ENCODE measurements around the gene USP46. TPM values are rescaled to one million over a fixed set of nuclear protein-coding genes. Genes with fewer than 3 reads are reported as not detected.
A peak's percentile ranks its signal among the peaks of the same experiment; 100 is the strongest.

USP46 gene
- total RNA-seq, 3 donors from 2014 or later (not counting 1 experiment from before 2014, with no cell fraction given) = 7.8 to 11.7 (median 10.3) TPM

GRCh38 chr4:52665592-52665991 lies 6.5 kb upstream of the USP46 start:
- peaks cover 6% of the 10 kb centered on the region for H3K27me3 ChIP-seq (ENCODE audit: control insufficient read depth, insufficient read depth, low read length)
- no peaks in the 10 kb centered on the region for H3K9me3 Mint-ChIP-seq
- DNase-seq = peak in 1 of 2 donors; percentile 47
- no peak overlapping the region for H3K4me3 ChIP-seq (ENCODE audit: low read length)
- H3K27ac Mint-ChIP-seq = no peak overlapping the region
- peaks cover 10 to 11% of the 10 kb centered on the region in 2 donors for H3K27me3 Mint-ChIP-seq (ENCODE audit: low read depth in 2 of 2)
- TF ChIP-seq, protein P1, sequence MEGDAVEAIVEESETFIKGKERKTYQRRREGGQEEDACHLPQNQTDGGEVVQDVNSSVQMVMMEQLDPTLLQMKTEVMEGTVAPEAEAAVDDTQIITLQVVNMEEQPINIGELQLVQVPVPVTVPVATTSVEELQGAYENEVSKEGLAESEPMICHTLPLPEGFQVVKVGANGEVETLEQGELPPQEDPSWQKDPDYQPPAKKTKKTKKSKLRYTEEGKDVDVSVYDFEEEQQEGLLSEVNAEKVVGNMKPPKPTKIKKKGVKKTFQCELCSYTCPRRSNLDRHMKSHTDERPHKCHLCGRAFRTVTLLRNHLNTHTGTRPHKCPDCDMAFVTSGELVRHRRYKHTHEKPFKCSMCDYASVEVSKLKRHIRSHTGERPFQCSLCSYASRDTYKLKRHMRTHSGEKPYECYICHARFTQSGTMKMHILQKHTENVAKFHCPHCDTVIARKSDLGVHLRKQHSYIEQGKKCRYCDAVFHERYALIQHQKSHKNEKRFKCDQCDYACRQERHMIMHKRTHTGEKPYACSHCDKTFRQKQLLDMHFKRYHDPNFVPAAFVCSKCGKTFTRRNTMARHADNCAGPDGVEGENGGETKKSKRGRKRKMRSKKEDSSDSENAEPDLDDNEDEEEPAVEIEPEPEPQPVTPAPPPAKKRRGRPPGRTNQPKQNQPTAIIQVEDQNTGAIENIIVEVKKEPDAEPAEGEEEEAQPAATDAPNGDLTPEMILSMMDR (IDR thresholded peaks at IDR 0.05) = no peak
- peak in 1 of 3 donors; percentile 46 for ATAC-seq
- no peaks in the 10 kb centered on the region for H3K36me3 Mint-ChIP-seq
- intact Hi-C loops (cut with micrococcal nuclease) = loop anchor here (10.0 kb wide), 2 partner anchors 291 to 771 kb away; no protein-coding TSS in a partner anchor
- no peaks in the 10 kb centered on the region for H3K36me3 ChIP-seq (ENCODE audit: control insufficient read depth, insufficient read depth, low read length)
- no peak overlapping the region for H3K4me3 Mint-ChIP-seq
- H3K4me1 Mint-ChIP-seq = peaks cover 4% of the 10 kb centered on the region in 2 donors
- no peaks in the 10 kb centered on the region for H3K4me1 ChIP-seq (ENCODE audit: control insufficient read depth, insufficient read depth, low read length)
- 30% methylated on average over 2 of the region's 2 CpGs for WGBS (ENCODE audit: insufficient coverage)
- no peak overlapping the region for H3K27ac ChIP-seq (ENCODE audit: low read length)
- H3K9me3 ChIP-seq (ENCODE audit: control insufficient read depth, insufficient read depth, low read length) = no peaks in the 10 kb centered on the region

DNA sequence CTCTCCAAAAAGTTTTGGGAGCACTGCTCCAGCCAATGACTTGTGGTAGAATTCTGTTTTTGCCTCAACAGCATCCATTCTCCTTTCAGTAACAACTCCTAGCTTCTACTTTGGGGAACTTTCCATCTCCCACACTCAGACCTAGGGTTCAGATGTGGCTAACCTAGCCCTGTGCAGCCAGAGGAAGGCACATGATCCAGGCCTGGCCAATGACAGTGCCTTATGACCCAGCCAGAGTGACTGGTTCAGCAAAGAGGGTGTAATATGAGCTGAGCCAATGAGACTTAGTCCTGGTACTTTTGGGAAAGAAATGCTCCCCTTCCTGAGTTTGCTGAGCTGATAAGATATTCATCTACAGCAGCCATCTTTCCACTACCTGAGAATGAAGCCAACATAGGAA lies 5.4 kb upstream of the USP46 start:
- H3K27ac ChIP-seq (ENCODE audit: low read length) = no peak overlapping the region
- Mint-ChIP-seq H3K27me3 (ENCODE audit: low read depth in 2 of 2) (peaks cover 10 to 11% of the 10 kb centered on the region in 2 donors), H3K36me3 (no peaks in the 10 kb centered on the region), H3K27ac (no peak overlapping the region), H3K4me3 (no peak overlapping the region), H3K4me1 (peaks cover 11 to 12% of the 10 kb centered on the region in 2 donors), H3K9me3 (no peaks in the 10 kb centered on the region)
- no peak for DNase-seq
- H3K9me3 ChIP-seq (ENCODE audit: control insufficient read depth, insufficient read depth, low read length) = no peaks in the 10 kb centered on the region
- intact Hi-C loops (cut with micrococcal nuclease) = loop anchor here (10.0 kb wide), 2 partner anchors 290 to 770 kb away; no protein-coding TSS in a partner anchor
- no peak overlapping the region for H3K4me3 ChIP-seq (ENCODE audit: low read length)
- no peaks in the 10 kb centered on the region for H3K36me3 ChIP-seq (ENCODE audit: control insufficient read depth, insufficient read depth, low read length)
- peaks cover 6% of the 10 kb centered on the region for H3K27me3 ChIP-seq (ENCODE audit: control insufficient read depth, insufficient read depth, low read length)
- peaks cover 6% of the 10 kb centered on the region for H3K4me1 ChIP-seq (ENCODE audit: control insufficient read depth, insufficient read depth, low read length)
- no peak for ATAC-seq
- TF ChIP-seq, protein P1 (IDR thresholded peaks at IDR 0.05) = no peak

GRCh38 chr4:52661966-52662690 lies 3.0 kb upstream of the USP46 start:
- Histone ChIP-seq H3K9me3 (ENCODE audit: control insufficient read depth, insufficient read depth, low read length) (no peaks in the 10 kb centered on the region), H3K27me3 (ENCODE audit: control insufficient read depth, insufficient read depth, low read length) (peaks cover 3% of the 10 kb centered on the region), H3K4me1 (ENCODE audit: control insufficient read depth, insufficient read depth, low read length) (peaks cover 14% of the 10 kb centered on the region), H3K4me3 (ENCODE audit: low read length) (no peak overlapping the region), H3K36me3 (ENCODE audit: control insufficient read depth, insufficient read depth, low read length) (no peaks in the 10 kb centered on the region), H3K27ac (ENCODE audit: low read length) (no peak overlapping the region)
- peaks cover 11 to 24% of the 10 kb centered on the region in 2 donors for H3K4me1 Mint-ChIP-seq
- no peak for DNase-seq
- intact Hi-C loops (cut with micrococcal nuclease) = loop anchor here (10.0 kb wide), 2 partner anchors 287 to 767 kb away; no protein-coding TSS in a partner anchor
- TF ChIP-seq, protein P1 (IDR thresholded peaks at IDR 0.05) = no peak
- 95% methylated on average over 4 of the region's 4 CpGs for WGBS (ENCODE audit: insufficient coverage)
- H3K4me3 Mint-ChIP-seq = peak overlapping the region; percentile 19
- peaks cover under 1% of the 10 kb centered on the region in 2 donors for H3K27me3 Mint-ChIP-seq (ENCODE audit: low read depth in 2 of 2)
- H3K36me3 Mint-ChIP-seq = no peaks in the 10 kb centered on the region
- H3K9me3 Mint-ChIP-seq = no peaks in the 10 kb centered on the region
- ATAC-seq = no peak
- H3K27ac Mint-ChIP-seq = no peak overlapping the region

All from natural killer cell (primary cell).